GM19397 (cell line): Measurements from ENCODE around the gene TP63.

ENCODE experiments used
- ATAC-seq: cut with Tn5 transposase; IDR thresholded peaks from one replicate; pipeline ENCODE4 v1.9.1; 2021; ENCODE audit warnings: mild to moderate bottlenecking, moderate library complexity; ENCODE audit not compliant: unreplicated experiment

TP63 gene

DNA sequence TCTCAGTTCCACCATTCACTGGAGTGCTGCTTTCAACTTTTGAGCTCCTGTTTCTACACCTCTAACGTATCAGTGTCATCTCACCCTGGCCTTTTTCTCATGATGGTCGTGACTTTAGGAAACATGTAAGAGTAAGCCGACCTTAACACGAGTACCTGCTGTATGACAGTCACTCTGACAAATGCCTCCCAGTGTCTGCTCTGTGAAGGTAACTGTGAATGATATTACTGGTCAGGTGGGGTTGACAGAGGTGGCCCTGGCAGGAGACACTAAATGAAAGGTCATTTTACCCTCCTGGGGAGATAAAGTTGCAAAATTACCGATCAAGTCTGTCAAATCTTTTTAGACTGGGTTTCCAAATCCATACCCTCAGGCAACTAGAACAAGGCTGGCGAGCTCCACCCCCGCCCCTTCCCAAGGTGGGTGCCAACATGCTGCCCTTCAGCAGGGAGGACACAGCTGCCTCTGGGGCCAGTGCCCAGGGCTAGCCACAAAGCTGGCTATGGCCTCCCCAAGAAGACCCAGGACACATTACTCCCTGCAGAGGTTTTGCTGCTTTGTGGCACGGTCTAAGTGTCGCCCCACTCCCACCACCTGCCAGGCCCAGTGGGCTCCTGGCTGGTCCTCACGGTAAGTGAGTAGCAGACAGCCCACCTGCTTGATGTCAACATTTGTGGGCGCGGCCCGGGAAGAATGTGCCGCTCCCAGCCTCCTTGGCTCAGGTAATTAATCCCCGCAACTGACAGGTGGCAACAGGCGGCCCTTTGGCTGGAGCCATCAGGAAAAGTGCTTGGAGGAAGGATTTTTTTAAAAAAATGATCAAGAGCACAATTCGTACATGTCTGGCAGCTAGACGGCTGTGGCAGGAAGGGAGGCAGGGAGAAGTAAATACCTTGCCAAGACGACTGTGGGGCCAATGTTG lies 211.8 kb downstream of the TP63 start:
- no peak for ATAC-seq

DNA sequence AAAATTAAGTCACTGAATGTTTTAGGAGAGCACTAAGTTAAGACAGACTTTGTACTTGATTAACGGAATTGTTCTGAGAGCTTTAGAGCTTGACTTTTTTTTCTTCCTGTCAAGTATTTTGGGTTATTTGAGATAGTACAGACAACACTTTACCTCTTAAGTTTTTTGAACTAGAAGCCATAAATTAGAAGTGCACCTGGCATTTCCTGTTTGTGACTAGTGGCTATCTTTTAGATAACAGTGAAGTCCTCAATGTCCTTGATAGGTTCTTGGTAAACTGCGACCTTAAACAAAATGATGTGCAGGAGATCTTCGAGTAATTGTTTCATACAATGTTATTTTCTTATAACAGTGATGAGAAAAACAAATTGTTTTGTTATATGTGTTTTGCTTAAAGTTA lies 213.9 kb downstream of the TP63 start:
- ATAC-seq, result no peak

DNA sequence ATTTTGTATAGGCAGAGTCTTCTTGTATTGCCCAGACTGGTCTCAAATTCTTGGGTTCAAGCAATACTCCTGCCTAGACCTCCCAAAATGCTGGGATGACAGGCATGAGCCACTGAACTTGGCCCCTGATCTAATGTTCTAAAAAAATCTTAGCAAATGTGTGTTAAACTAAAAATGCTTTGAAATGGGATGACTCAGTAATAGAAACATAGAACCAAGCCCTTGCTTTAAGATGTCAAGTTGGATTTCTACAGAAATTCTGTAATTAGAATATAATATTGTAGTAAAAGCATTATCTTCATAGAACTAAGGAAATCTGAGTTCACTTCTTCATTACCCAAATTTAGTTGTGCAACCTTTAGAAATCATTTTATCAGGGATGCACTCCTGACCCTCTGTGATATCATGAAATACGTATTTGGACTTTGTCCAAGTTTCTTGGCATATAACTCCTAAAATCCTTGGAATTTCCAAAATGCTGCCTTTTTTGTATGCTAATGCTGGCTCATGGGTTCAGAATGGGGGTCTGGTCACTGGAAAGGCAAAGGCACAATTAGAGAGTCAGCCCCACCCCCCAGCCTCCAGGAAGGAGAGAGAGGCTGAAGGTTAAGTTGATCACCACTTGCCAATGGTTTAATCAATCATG lies 217.3 kb downstream of the TP63 start:
- no peak for ATAC-seq

DNA sequence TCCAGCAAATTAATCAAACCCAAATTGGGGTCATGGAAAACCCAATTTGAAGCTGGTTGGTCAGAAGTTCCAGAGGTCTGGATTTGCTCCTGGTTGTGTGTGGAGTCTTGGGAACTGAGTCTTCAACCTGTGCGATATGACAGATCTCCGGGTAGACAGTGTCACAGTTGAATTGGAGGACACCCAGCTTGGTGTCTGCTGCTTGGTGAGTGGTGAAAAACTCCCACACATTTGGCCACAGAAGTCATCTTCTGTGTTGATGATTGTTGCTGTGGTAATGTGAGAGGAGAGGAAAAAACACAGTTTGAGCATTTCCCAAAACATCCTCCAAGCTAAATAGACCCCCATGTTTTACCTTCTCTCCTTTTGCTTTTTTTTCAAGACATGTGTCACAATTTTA lies 218.1 kb downstream of the TP63 start:
- no peak for ATAC-seq

- ATAC-seq, result no peak
These were observed 220.5 kb downstream of the TP63 start for GRCh38 chr3:189851682-189852081.

DNA sequence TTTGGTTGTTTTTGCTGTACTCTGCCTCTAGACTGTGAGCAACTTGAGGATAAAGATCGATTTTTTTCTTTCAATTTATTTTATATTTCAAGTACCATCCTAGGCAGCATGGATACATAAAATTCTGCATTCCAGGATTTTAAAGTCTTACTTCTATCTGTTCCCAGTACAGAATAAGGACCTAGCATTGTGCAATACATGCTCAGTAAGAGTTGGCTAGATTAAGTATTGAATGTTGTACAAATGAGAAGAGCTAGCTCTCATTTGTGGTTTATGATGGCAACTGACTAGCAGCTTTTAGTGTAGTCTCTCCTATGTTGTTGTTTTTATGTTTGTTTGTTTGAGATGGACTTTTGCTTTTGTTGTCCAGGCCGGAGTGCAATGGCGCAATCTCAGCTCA lies 222.7 kb downstream of the TP63 start:
- ATAC-seq, result no peak

DNA sequence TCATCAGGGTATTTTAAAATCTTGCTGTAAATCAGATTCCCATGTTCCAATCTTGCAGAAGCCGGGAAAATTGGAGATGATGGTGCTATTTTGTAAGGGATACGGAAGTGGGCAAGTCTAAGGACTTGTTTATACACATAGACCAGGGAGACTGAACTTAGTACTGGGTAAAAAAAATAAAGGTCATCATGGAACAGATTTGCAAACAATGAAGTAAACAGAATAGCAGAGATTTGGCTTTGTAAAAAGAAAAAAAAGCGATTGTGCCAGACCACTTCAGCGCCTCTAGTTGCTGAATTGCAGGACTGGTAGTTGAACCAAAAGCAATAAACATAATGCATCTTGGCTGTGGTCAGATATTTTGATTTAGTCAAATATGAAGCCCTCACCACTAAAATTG lies 229.1 kb downstream of the TP63 start:
- ATAC-seq, result no peak

DNA sequence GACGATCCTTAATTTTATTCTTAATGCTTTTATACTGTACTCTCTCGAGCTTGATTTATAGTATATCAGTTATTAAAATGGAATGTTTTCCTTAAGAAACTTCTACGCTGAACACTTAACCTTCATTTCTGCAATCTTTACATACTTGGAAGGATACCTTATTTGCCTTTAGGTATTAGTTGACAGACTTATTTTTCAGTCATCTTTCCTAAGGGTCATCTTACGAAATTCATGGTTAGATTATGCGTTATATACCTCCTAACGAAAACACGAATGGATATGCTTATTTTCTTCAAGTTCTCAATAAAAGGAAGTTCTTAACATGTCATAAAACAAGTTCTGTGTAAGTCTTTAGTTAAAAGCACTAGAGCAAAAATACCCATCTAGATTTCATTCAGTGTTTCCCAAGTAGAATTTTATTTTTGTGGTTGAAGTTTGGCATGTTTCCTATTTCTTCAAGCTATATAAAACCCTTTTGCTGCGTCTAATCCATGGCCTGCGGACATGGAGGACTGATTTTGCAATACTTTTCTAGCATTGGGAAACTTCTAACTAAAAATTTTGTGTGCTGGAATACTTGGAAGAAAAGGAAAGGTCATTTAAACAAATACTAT lies 231.3 kb downstream of the TP63 start:
- no peak for ATAC-seq

GRCh38 chr3:189863031-189863430 lies 231.8 kb downstream of the TP63 start:
- ATAC-seq, result no peak

GRCh38 chr3:189868061-189868460 lies 236.9 kb downstream of the TP63 start:
- no peak for ATAC-seq

GRCh38 chr3:189869165-189869564 lies 238.0 kb downstream of the TP63 start:
- ATAC-seq, result no peak

GRCh38 chr3:189871418-189871817 lies 240.2 kb downstream of the TP63 start:
- ATAC-seq, result no peak

DNA sequence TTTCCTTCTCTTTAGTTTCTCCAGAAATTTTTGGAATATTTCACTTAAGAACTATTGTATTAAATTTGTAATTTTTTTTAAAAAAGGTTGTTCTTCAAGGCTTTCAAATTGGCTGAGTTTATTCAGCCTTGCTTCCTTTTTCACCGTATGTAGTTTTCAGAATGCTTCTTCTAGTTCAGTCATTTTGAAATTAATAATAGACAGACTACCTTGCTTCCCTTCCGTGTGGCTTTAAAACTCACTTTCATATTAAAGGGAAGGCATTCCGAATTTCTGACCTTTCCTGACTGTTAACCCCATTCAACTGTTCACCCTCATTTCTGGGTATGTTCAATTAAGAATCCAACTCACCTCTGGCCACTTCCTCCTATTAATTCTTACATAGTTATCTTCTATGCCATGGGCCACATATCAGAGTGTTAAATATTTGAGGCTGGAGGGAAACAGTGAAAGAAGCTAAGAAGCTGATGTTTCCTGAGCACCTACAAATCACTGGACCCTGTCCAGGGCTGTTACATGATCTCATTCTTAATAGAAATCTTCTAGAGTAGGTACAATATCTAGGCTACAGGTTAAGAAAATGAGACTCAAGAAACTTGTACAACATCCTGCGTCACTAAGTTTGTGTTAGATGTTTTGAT lies 252.0 kb downstream of the TP63 start:
- peak; percentile 61 for ATAC-seq

- no peak for ATAC-seq
These were observed 259.3 kb downstream of the TP63 start for GRCh38 chr3:189890496-189890895.

GRCh38 chr3:189896533-189896932 lies 265.3 kb downstream of the TP63 start:
- no peak for ATAC-seq

DNA sequence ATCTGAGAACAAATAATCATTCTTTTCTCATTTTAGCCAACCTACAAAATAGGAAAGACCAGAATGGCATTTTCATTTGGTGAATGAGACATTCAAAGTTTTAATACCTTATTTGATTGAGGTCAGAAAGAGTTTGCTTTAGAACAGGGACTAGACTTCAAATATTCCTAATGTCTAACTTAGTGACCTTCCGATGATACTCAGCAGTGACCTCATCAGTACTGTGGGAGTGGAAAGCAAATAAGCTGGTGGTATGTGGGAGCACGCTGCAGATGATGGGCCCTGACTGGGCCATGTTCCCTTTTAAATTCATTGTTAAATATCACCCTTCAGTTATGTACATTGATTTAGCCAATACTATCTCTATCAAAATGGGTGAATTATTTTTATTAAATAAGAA lies 266.2 kb downstream of the TP63 start:
- no peak for ATAC-seq

- no peak for ATAC-seq
These were observed 267.5 kb downstream of the TP63 start for GRCh38 chr3:189898559-189899153.

DNA sequence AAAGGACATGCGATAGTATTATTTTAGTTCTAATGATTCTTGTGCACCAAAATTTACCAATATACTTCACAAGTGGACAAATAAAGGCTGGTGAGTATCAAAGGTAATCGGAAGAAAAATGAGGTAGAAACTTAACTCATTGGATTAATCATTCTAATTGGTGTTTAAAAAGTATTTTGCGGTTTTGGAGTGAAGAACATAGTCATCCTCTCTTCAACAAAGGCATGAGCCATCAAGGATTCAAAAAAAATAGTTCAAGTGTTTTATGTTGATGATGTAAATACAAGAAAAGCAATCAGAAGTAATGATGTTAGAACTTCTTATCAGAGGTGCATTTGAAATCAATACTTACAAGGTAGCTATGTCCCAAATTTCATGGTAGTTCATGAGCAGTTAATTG lies 268.0 kb downstream of the TP63 start:
- ATAC-seq, result no peak

DNA sequence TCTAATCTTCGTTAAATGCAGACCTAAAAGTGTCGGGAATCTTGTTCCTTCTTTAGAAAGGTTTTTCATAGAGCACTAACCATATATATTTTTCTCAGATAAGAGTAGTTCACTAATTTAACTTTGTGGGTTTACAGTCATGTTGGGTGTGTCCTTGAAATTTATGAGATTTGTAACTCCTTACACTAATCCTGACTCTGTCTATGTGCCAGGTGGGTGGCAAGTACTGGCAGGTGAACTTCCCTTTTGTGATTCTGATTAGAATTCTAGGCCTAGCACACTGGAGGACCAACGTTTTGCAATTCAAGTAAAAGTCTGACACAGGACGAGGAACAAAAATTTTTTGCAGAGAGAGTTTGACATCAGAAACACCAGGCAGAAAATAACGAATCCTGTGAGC lies 269.4 kb downstream of the TP63 start:
- ATAC-seq, result no peak

- no peak for ATAC-seq
These were observed 270.3 kb downstream of the TP63 start for GRCh38 chr3:189901481-189901880.
